Keratinocyte (primary cell): Measurements from ENCODE around the gene TUBB4A. TPM values are rescaled to one million over a fixed set of nuclear protein-coding genes. Genes with fewer than 3 reads are reported as not detected.

Experiments
- DNase-seq: peaks from one replicate; pipeline ENCODE4 v3.0.0-alpha.2; 2011; ENCODE audit warnings: low read depth, missing footprints, low spot score
- FAIRE-seq: peaks from 2 replicates; lab custom pipeline; 2011; peaks lifted over from hg19 to GRCh38; lab: Jason Lieb, UNC
- H2AFZ ChIP-seq: 2 replicates; pipeline ENCODE4 v1.6.0; 2012; ENCODE audit warnings: low read length, control low read depth, inconsistent platforms; ENCODE audit not compliant: control insufficient read depth
- H3K27ac ChIP-seq: 2 replicates; pipeline ENCODE4 v1.5.1; 2011; ENCODE audit warnings: low read length; ENCODE audit not compliant: control insufficient read depth, insufficient read depth
- H3K27me3 ChIP-seq: 3 replicates; pipeline ENCODE4 v1.6.0; 2011; ENCODE audit warnings: low read length; ENCODE audit not compliant: control insufficient read depth, insufficient read depth; ENCODE audit errors: extremely low read depth
- H3K36me3 ChIP-seq, 2 experiments: 2 replicates in 1 of 2; 3 replicates in 1 of 2; pipeline ENCODE4 v1.5.1; 2011; ENCODE audit warnings: low read length in 2 of 2, mild to moderate bottlenecking in 1 of 2; ENCODE audit not compliant: control insufficient read depth in 2 of 2, insufficient read depth in 2 of 2; ENCODE audit errors: extremely low read depth in 1 of 2
- H3K4me1 ChIP-seq: 3 replicates; pipeline ENCODE4 v1.5.1; 2011; ENCODE audit warnings: low read length; ENCODE audit not compliant: control insufficient read depth, insufficient read depth; ENCODE audit errors: extremely low read depth
- H3K4me2 ChIP-seq: 3 replicates; pipeline ENCODE4 v1.6.0; 2011; ENCODE audit warnings: low read depth, low read length; ENCODE audit not compliant: control insufficient read depth, insufficient read depth; ENCODE audit errors: extremely low read depth
- H3K4me3 ChIP-seq, 3 experiments: fragments of 200-600 bp in 1 of 3; sonication (generic) in 1 of 3; 2 replicates in 2 of 3; 3 replicates in 1 of 3; pipeline ENCODE4 v1.5.1; 2011 to 2016; ENCODE audit warnings: low read length in 3 of 3, mild to moderate bottlenecking in 3 of 3, control low read depth in 2 of 3, inconsistent platforms in 1 of 3, low read depth in 1 of 3, mixed read lengths in 1 of 3, mixed run types in 1 of 3, moderate library complexity in 1 of 3; ENCODE audit not compliant: control insufficient read depth in 2 of 3, insufficient read depth in 2 of 3; ENCODE audit errors: extremely low read depth in 1 of 3
- H3K79me2 ChIP-seq: 2 replicates; pipeline ENCODE4 v1.6.0; 2012; ENCODE audit warnings: low read length; ENCODE audit not compliant: control insufficient read depth, insufficient read depth
- H3K9ac ChIP-seq: 3 replicates; pipeline ENCODE4 v1.6.0; 2011; ENCODE audit warnings: low read length; ENCODE audit not compliant: control insufficient read depth, insufficient read depth; ENCODE audit errors: extremely low read depth
- H3K9me1 ChIP-seq: 3 replicates; pipeline ENCODE4 v1.6.0; 2011; ENCODE audit warnings: low read length; ENCODE audit not compliant: control insufficient read depth, insufficient read depth; ENCODE audit errors: extremely low read depth
- H3K9me3 ChIP-seq: 2 replicates; pipeline ENCODE4 v1.5.1; 2012; ENCODE audit warnings: low read depth, low read length; ENCODE audit not compliant: control insufficient read depth
- H4K20me1 ChIP-seq: 3 replicates; pipeline ENCODE4 v1.6.0; 2011; ENCODE audit warnings: low read length; ENCODE audit not compliant: control insufficient read depth, insufficient read depth; ENCODE audit errors: extremely low read depth
- EZH2 ChIP-seq: IDR thresholded peaks from one replicate; pipeline ENCODE4 v1.6.1; 2012; ENCODE audit warnings: inconsistent platforms, mild to moderate bottlenecking, low read length, moderate library complexity
- dilution Hi-C: fragments of 300-500 bp; cut with MboI; formaldehyde crosslinking; loops from one replicate; pipeline ENCODE4 v1.7.0; 2020; ENCODE audit warnings: low sequenced_read_pairs; ENCODE audit not compliant: extremely low pct_ligation_motif_present
- polyA plus RNA-seq, 5 experiments: library from polyadenylated mRNA; depleted of rRNA in 3 of 5; stranded (reverse) in 3 of 5; stranded (forward) in 1 of 5; unstranded in 1 of 5; fragments of >200 nt; gene quantifications; 1 replicate in 1 of 5; 2 replicates in 3 of 5; 3 replicates in 1 of 5; pipeline versions ENCODE4 v1.2.1 to v1.2.3, GENCODE V29; 2011 to 2012; ENCODE audit warnings: missing spikeins in 2 of 5, low read depth in 1 of 5, low replicate concordance in 1 of 5
- TF ChIP-seq, protein P1 (sequence below), 3 experiments: IDR thresholded peaks in 1 of 3; conservative IDR thresholded peaks in 1 of 3; optimal IDR thresholded peaks in 1 of 3; 2 replicates in 2 of 3; 3 replicates in 1 of 3; pipeline versions ENCODE3 to v1.5.1; 2011; ENCODE audit warnings: low read length in 3 of 3, mild to moderate bottlenecking in 3 of 3, moderate library complexity in 2 of 3, control low read depth in 1 of 3, inconsistent platforms in 1 of 3; ENCODE audit not compliant: insufficient read depth in 2 of 3; ENCODE audit errors: extremely low read depth in 1 of 3

The TUBB4A gene
- polyA plus RNA-seq, 1 donor (not counting 4 experiments of a cell fraction or from before 2014, with no cell fraction given) = not detected

DNA sequence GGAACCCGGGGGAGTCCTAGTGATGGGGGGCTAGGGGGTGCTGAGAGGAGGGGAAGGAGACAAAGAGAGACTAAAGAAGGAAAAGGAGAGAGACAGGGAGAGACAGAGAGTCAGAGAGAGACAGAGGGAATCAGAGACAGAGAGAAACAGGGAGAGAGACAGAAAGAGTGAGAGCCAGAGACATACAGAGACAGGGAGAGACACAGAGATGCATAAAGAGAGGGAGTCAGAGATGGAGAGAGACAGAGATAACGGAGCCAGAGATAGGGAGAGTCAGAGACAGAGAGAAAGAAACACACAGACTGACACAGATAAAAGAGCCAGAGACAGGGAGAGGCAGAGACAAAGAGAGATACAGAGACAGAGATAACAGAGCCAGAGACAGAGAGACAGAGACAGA lies 27.2 kb upstream of the TUBB4A start:
- H3K4me3 ChIP-seq = no peak overlapping the region
- DNase-seq (no peak), FAIRE-seq (no peak)
- H3K9me1 ChIP-seq = no peaks in the 10 kb centered on the region
- peaks cover 0 to under 1% of the 10 kb centered on the region in 2 experiments for H3K36me3 ChIP-seq
- no peak overlapping the region for H3K9ac ChIP-seq
- H3K27ac ChIP-seq = no peak overlapping the region
- H2AFZ ChIP-seq = no peak overlapping the region
- H3K79me2 ChIP-seq = peaks cover 26% of the 10 kb centered on the region
- H3K4me1 ChIP-seq = peaks cover 16% of the 10 kb centered on the region
- no peaks in the 10 kb centered on the region for H4K20me1 ChIP-seq
- no peaks in the 10 kb centered on the region for H3K27me3 ChIP-seq
- H3K4me2 ChIP-seq = no peak overlapping the region
- dilution Hi-C loops = no loop called here
- TF ChIP-seq, protein P1, sequence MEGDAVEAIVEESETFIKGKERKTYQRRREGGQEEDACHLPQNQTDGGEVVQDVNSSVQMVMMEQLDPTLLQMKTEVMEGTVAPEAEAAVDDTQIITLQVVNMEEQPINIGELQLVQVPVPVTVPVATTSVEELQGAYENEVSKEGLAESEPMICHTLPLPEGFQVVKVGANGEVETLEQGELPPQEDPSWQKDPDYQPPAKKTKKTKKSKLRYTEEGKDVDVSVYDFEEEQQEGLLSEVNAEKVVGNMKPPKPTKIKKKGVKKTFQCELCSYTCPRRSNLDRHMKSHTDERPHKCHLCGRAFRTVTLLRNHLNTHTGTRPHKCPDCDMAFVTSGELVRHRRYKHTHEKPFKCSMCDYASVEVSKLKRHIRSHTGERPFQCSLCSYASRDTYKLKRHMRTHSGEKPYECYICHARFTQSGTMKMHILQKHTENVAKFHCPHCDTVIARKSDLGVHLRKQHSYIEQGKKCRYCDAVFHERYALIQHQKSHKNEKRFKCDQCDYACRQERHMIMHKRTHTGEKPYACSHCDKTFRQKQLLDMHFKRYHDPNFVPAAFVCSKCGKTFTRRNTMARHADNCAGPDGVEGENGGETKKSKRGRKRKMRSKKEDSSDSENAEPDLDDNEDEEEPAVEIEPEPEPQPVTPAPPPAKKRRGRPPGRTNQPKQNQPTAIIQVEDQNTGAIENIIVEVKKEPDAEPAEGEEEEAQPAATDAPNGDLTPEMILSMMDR (optimal IDR thresholded peaks at IDR 0.05 in 1 of 3, IDR thresholded peaks at IDR 0.05 in 1 of 3, conservative IDR thresholded peaks at IDR 0.05 in 1 of 3; ENCODE audit: extremely low read depth in 1 of 3, insufficient read depth in 2 of 3, low read length in 3 of 3) = no peak
- TF ChIP-seq EZH2 = no peak
- H3K9me3 ChIP-seq = no peaks in the 10 kb centered on the region

DNA sequence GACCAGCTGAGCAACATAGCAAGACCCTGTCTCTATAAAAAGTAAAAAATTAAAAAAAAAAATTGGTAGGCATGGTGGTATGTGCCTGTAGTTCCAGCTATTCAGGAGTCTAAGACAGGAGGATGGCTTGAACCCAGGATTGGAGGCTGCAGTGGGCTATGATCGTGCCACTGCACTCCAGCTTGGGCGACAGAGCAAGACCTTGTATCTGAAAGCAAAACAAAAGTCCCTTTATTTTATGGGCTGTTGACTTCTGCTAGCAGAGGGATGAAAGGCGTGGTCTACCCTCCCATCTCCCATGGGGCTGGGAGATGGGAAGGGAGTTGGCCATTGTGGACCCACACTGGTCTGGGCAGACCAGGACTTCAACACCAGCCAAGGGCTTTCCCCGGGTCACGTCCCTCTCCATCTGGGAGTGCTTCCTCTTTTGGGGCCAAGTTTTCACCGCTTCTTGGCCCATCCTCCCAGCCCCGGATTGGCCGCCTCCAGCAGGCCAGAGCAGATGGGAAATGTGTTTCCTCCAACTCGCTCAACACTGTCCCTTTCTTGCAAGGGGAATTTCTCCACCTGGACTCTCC lies 26.5 kb upstream of the TUBB4A start:
- Histone ChIP-seq H3K27ac (no peak overlapping the region), H3K9me1 (no peaks in the 10 kb centered on the region), H3K9me3 (no peaks in the 10 kb centered on the region), H3K9ac (no peak overlapping the region), H2AFZ (no peak overlapping the region), H3K27me3 (no peaks in the 10 kb centered on the region), H4K20me1 (no peaks in the 10 kb centered on the region), H3K4me3 (no peak overlapping the region), H3K4me2 (no peak overlapping the region), H3K36me3 (no peaks in the 10 kb centered on the region), H3K79me2 (peaks cover 22% of the 10 kb centered on the region), H3K4me1 (peaks cover 16% of the 10 kb centered on the region)
- FAIRE-seq (no peak), DNase-seq (no peak)
- dilution Hi-C loops = no loop called here
- TF ChIP-seq EZH2 = no peak
- TF ChIP-seq, protein P1 (optimal IDR thresholded peaks at IDR 0.05 in 1 of 3, IDR thresholded peaks at IDR 0.05 in 1 of 3, conservative IDR thresholded peaks at IDR 0.05 in 1 of 3; ENCODE audit: extremely low read depth in 1 of 3, insufficient read depth in 2 of 3, low read length in 3 of 3) = no peak
